ENCODE data around the gene ADCY5. TPM values are rescaled to one million over a fixed set of nuclear protein-coding genes. Genes with fewer than 3 reads are reported as not detected.

The ADCY5 gene
- total RNA-seq, 1 donor from 2014 or later: not detected

GRCh38 chr3:123271466-123272159 is 177.3 kb downstream of the ADCY5 start:
- peaks cover 9% of the 10 kb centered on the region for H3K4me1 Mint-ChIP-seq (ENCODE audit: low read depth)
- H3K4me3 Mint-ChIP-seq (ENCODE audit: low read depth): no peak overlapping the region
- intact Hi-C loops (cut with micrococcal nuclease): no loop called here
- H3K36me3 Mint-ChIP-seq (ENCODE audit: low read depth): peaks cover 17% of the 10 kb centered on the region
- H3K9me3 Mint-ChIP-seq: no peaks in the 10 kb centered on the region
- H3K27me3 Mint-ChIP-seq (ENCODE audit: low read depth): no peaks in the 10 kb centered on the region
- H3K27ac Mint-ChIP-seq: no peak overlapping the region
- DNase-seq (ENCODE audit: low spot score): no peak

GRCh38 chr3:123270818-123271217 is 178.1 kb downstream of the ADCY5 start:
- no peak overlapping the region for H3K27ac Mint-ChIP-seq
- H3K27me3 Mint-ChIP-seq (ENCODE audit: low read depth): no peaks in the 10 kb centered on the region
- no peak for DNase-seq (ENCODE audit: low spot score)
- no peaks in the 10 kb centered on the region for H3K9me3 Mint-ChIP-seq
- H3K4me3 Mint-ChIP-seq (ENCODE audit: low read depth): no peak overlapping the region
- peaks cover 3% of the 10 kb centered on the region for H3K4me1 Mint-ChIP-seq (ENCODE audit: low read depth)
- intact Hi-C loops (cut with micrococcal nuclease): no loop called here
- H3K36me3 Mint-ChIP-seq (ENCODE audit: low read depth): peaks cover 25% of the 10 kb centered on the region

GRCh38 chr3:123267821-123268220 is 181.1 kb downstream of the ADCY5 start:
- H3K9me3 Mint-ChIP-seq: no peaks in the 10 kb centered on the region
- H3K27ac Mint-ChIP-seq: no peak overlapping the region
- H3K4me3 Mint-ChIP-seq (ENCODE audit: low read depth): no peak overlapping the region
- no peaks in the 10 kb centered on the region for H3K27me3 Mint-ChIP-seq (ENCODE audit: low read depth)
- intact Hi-C loops (cut with micrococcal nuclease): no loop called here
- no peaks in the 10 kb centered on the region for H3K4me1 Mint-ChIP-seq (ENCODE audit: low read depth)
- H3K36me3 Mint-ChIP-seq (ENCODE audit: low read depth): peaks cover 32% of the 10 kb centered on the region
- DNase-seq (ENCODE audit: low spot score): no peak

GRCh38 chr3:123263941-123264340 is 184.9 kb downstream of the ADCY5 start:
- intact Hi-C loops (cut with micrococcal nuclease): loop anchor here (5.0 kb wide), 1 partner anchor 107 kb away; no protein-coding TSS in a partner anchor
- Mint-ChIP-seq H3K4me1 (ENCODE audit: low read depth) (peaks cover 2% of the 10 kb centered on the region), H3K27me3 (ENCODE audit: low read depth) (no peaks in the 10 kb centered on the region), H3K36me3 (ENCODE audit: low read depth) (peaks cover 34% of the 10 kb centered on the region), H3K4me3 (ENCODE audit: low read depth) (no peak overlapping the region), H3K27ac (no peak overlapping the region), H3K9me3 (no peaks in the 10 kb centered on the region)
- no peak for DNase-seq (ENCODE audit: low spot score)

GRCh38 chr3:123262868-123263267 is 186.0 kb downstream of the ADCY5 start:
- Mint-ChIP-seq H3K27ac (no peak overlapping the region), H3K36me3 (ENCODE audit: low read depth) (peaks cover 30% of the 10 kb centered on the region), H3K4me3 (ENCODE audit: low read depth) (no peak overlapping the region), H3K4me1 (ENCODE audit: low read depth) (peaks cover 4% of the 10 kb centered on the region), H3K9me3 (no peaks in the 10 kb centered on the region), H3K27me3 (ENCODE audit: low read depth) (no peaks in the 10 kb centered on the region)
- intact Hi-C loops (cut with micrococcal nuclease): loop anchor here (5.0 kb wide), 1 partner anchor 106 kb away; no protein-coding TSS in a partner anchor
- DNase-seq (ENCODE audit: low spot score): no peak

GRCh38 chr3:123262226-123262625 is 186.7 kb downstream of the ADCY5 start:
- Mint-ChIP-seq H3K9me3 (no peaks in the 10 kb centered on the region), H3K4me1 (ENCODE audit: low read depth) (peaks cover 4% of the 10 kb centered on the region), H3K4me3 (ENCODE audit: low read depth) (no peak overlapping the region), H3K36me3 (ENCODE audit: low read depth) (peaks cover 30% of the 10 kb centered on the region), H3K27me3 (ENCODE audit: low read depth) (no peaks in the 10 kb centered on the region), H3K27ac (no peak overlapping the region)
- no peak for DNase-seq (ENCODE audit: low spot score)
- intact Hi-C loops (cut with micrococcal nuclease): loop anchor here (5.0 kb wide), 1 partner anchor 105 kb away; no protein-coding TSS in a partner anchor

GRCh38 chr3:123261666-123262065 is 187.2 kb downstream of the ADCY5 start:
- Mint-ChIP-seq H3K4me1 (ENCODE audit: low read depth) (peaks cover 4% of the 10 kb centered on the region), H3K27ac (no peak overlapping the region), H3K4me3 (ENCODE audit: low read depth) (no peak overlapping the region), H3K36me3 (ENCODE audit: low read depth) (peaks cover 26% of the 10 kb centered on the region), H3K27me3 (ENCODE audit: low read depth) (no peaks in the 10 kb centered on the region), H3K9me3 (no peaks in the 10 kb centered on the region)
- DNase-seq (ENCODE audit: low spot score): no peak
- intact Hi-C loops (cut with micrococcal nuclease): loop anchor here (5.0 kb wide), 1 partner anchor 104 kb away; no protein-coding TSS in a partner anchor

- H3K36me3 Mint-ChIP-seq (ENCODE audit: low read depth): peaks cover 15% of the 10 kb centered on the region
- no peak overlapping the region for H3K4me3 Mint-ChIP-seq (ENCODE audit: low read depth)
- H3K4me1 Mint-ChIP-seq (ENCODE audit: low read depth): peaks cover 4% of the 10 kb centered on the region
- intact Hi-C loops (cut with micrococcal nuclease): loop anchor here (5.0 to 10.0 kb wide), 2 partner anchors 232 to 314 kb away; partner anchors contain the start of gene SEMA5B
- no peak for DNase-seq (ENCODE audit: low spot score)
- no peaks in the 10 kb centered on the region for H3K9me3 Mint-ChIP-seq
- no peaks in the 10 kb centered on the region for H3K27me3 Mint-ChIP-seq (ENCODE audit: low read depth)
- H3K27ac Mint-ChIP-seq: no peak overlapping the region
Measured at GRCh38 chr3:123258811-123259420, 190.0 kb downstream of the ADCY5 start.

GRCh38 chr3:123258359-123258758 is 190.5 kb downstream of the ADCY5 start:
- DNase-seq (ENCODE audit: low spot score): no peak
- Mint-ChIP-seq H3K4me1 (ENCODE audit: low read depth) (peaks cover 4% of the 10 kb centered on the region), H3K27me3 (ENCODE audit: low read depth) (no peaks in the 10 kb centered on the region), H3K4me3 (ENCODE audit: low read depth) (no peak overlapping the region), H3K36me3 (ENCODE audit: low read depth) (peaks cover 15% of the 10 kb centered on the region), H3K27ac (no peak overlapping the region), H3K9me3 (no peaks in the 10 kb centered on the region)
- intact Hi-C loops (cut with micrococcal nuclease): loop anchor here (5.0 to 10.0 kb wide), 2 partner anchors 231 to 314 kb away; partner anchors contain the start of gene SEMA5B

GRCh38 chr3:123256256-123256655 is 192.6 kb downstream of the ADCY5 start:
- H3K4me3 Mint-ChIP-seq (ENCODE audit: low read depth): no peak overlapping the region
- no peak overlapping the region for H3K27ac Mint-ChIP-seq
- intact Hi-C loops (cut with micrococcal nuclease): loop anchor here (5.0 to 10.0 kb wide), 2 partner anchors 229 to 311 kb away; partner anchors contain the start of gene SEMA5B
- H3K4me1 Mint-ChIP-seq (ENCODE audit: low read depth): peaks cover 2% of the 10 kb centered on the region
- H3K27me3 Mint-ChIP-seq (ENCODE audit: low read depth): no peaks in the 10 kb centered on the region
- H3K9me3 Mint-ChIP-seq: no peaks in the 10 kb centered on the region
- no peak for DNase-seq (ENCODE audit: low spot score)
- peaks cover 18% of the 10 kb centered on the region for H3K36me3 Mint-ChIP-seq (ENCODE audit: low read depth)

GRCh38 chr3:123246866-123247265 is 202.0 kb downstream of the ADCY5 start:
- DNase-seq (ENCODE audit: low spot score): no peak
- Mint-ChIP-seq H3K27me3 (ENCODE audit: low read depth) (no peaks in the 10 kb centered on the region), H3K9me3 (no peaks in the 10 kb centered on the region), H3K4me1 (ENCODE audit: low read depth) (peaks cover 5% of the 10 kb centered on the region), H3K36me3 (ENCODE audit: low read depth) (peaks cover 51% of the 10 kb centered on the region), H3K4me3 (ENCODE audit: low read depth) (no peak overlapping the region), H3K27ac (peak overlapping the region; percentile 3)
- intact Hi-C loops (cut with micrococcal nuclease): no loop called here

- H3K4me1 Mint-ChIP-seq (ENCODE audit: low read depth): peaks cover 9% of the 10 kb centered on the region
- intact Hi-C loops (cut with micrococcal nuclease): no loop called here
- H3K9me3 Mint-ChIP-seq: no peaks in the 10 kb centered on the region
Measured at GRCh38 chr3:123244128-123244527, 204.8 kb downstream of the ADCY5 start.

GRCh38 chr3:123239756-123240155 is 209.1 kb downstream of the ADCY5 start:
- no peaks in the 10 kb centered on the region for H3K9me3 Mint-ChIP-seq
- no peak overlapping the region for H3K4me3 Mint-ChIP-seq (ENCODE audit: low read depth)
- peaks cover 67% of the 10 kb centered on the region for H3K36me3 Mint-ChIP-seq (ENCODE audit: low read depth)
- H3K4me1 Mint-ChIP-seq (ENCODE audit: low read depth): peaks cover 13% of the 10 kb centered on the region
- no peak overlapping the region for H3K27ac Mint-ChIP-seq
- H3K27me3 Mint-ChIP-seq (ENCODE audit: low read depth): no peaks in the 10 kb centered on the region
- intact Hi-C loops (cut with micrococcal nuclease): no loop called here
- DNase-seq (ENCODE audit: low spot score): no peak

More at GRCh38 chr3:123244128-123244527, 204.8 kb downstream of the ADCY5 start:
- no peak for DNase-seq (ENCODE audit: low spot score)
- Mint-ChIP-seq H3K27me3 (ENCODE audit: low read depth) (no peaks in the 10 kb centered on the region), H3K36me3 (ENCODE audit: low read depth) (peaks cover 67% of the 10 kb centered on the region), H3K27ac (no peak overlapping the region), H3K4me3 (ENCODE audit: low read depth) (no peak overlapping the region)
